CD4-positive, alpha-beta T cell treated with Interferon gamma for 1 hour (primary cell): Measurements from ENCODE around the gene C17orf100.

Experiments used
- DNase-seq: peaks from one replicate; pipeline ENCODE4 v3.0.0-alpha.2; 2020

C17orf100 gene

GRCh38 chr17:6696906-6697305 is 45.3 kb downstream of the C17orf100 start:
- no peak for DNase-seq

DNA sequence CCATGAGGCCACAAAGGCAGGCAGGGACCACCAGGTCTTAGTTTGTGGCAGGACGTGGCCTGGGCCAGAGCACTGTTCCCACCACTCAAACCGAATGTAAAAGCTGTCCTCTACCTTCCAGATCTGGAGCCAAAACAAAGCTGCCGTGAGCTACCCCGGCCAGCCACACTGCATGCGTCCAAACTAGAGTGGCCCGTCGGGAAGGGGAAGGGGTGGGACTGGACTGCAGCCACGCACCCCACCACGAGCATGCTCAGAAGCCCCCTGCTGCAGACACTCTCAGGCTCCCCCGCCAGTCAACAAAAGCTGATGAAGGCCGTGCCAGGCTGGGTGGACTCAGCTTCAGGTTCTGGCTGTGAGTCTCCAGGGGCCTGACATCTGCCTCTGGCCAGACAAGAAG is 46.4 kb downstream of the C17orf100 start:
- DNase-seq = no peak

DNA sequence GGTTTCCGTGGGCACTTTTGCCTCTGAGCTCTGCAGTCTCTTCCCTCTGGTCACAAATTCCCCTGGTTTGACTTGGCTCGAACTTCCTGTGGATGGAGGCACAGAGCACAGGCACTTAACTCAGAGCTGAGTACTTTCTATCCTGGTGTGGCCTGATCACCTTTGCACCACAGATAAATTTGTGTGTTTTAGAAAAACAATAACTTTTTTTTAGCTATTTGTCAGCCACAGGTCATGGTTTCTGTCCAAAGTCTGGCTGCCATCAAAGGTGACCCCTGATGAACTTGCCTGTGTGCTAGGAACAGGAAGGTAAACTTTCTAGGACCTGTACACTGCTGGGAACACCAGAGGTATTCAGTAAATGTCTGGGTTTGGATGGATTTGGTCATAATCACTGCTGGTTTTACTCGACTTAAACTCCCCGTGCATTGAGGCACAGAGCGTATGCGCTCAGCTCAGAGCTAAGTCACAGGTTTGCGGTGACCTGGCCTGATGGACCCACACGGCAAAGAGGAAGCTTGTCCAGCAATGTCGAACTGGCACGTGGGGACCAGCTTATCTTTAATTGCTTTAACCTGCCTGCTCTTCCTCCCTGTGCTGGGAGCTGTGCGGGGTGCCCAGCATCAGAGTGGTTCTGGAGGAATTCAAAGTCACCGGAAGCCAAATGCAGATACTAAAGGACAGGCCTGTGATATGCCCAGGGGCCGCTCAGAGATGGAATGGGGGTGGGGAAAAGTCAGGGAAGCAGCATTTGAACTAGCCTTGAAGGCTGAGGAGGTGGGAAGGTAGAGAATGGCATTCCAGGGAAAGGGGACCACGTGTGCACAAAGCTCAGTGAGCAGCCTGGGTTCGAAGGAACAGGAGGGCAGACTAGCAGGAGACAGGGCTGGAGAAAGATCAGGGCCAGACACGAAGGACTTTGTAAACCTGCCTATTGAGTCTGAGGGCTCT is 48.7 kb downstream of the C17orf100 start:
- no peak for DNase-seq

DNA sequence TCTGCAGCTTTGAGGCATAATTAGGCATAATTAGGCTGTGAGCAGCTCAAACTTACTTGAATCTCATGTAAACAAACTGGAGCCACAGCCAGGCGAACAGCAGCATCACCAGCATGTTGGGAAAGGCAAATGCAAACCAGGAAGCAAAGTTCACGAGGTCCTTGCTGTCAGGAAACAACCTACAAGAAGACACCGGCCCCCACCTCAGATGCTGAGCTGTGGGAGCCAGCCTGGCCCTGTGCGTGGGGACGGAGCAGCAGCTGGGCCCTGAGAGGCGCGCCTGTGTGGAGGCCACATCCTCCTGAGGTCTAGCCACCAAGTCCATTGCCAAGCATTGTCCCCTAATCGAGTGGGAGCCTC is 49.4 kb downstream of the C17orf100 start:
- no peak for DNase-seq

GRCh38 chr17:6701719-6702118 is 50.2 kb downstream of the C17orf100 start:
- no peak for DNase-seq

DNA sequence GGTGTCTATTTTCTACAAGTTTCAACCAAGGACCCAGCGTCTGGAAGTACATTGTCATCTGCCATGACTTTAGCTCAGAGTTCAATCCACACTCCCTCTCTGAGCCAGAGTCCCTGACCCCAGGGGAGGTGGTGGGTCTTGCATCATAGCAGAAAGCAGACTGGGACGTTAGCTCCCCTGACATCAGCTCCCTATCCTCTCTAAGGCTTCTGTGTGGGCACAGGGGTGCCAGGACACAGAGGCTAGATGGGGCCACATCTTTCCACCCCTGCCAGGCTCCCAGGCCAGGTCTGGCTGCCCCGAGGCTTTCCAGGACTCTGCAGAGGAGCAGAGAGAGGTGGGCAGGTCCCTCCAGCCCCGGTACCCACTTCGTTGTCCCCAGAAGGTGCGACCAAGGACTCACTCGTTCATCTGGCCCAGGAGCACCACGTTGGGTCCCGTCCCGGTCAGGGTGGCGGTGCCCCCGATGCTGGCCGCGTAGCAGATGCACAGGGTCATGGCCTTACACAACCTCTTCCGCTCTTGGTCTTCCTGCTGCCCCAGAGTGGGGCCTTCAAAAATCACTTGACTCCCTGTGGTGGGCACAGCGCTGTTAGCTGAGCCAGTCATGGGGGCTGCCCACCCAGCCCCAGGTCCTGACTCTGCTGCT is 51.1 kb downstream of the C17orf100 start:
- DNase-seq = no peak
